ENCODE results near the gene EMC10. TPM values are rescaled to one million over a fixed set of nuclear protein-coding genes. Genes with fewer than 3 reads are reported as not detected.
"Not testable (repeated sequence)": the region's sequence is repeated elsewhere in the genome, so short reads cannot be mapped to it uniquely, and the experiment has no call there.

EMC10 gene
- total and polyA plus RNA-seq, 2 of the 4 experiments (the other 2 are of a cell fraction): 11.3 to 90.9 TPM

DNA sequence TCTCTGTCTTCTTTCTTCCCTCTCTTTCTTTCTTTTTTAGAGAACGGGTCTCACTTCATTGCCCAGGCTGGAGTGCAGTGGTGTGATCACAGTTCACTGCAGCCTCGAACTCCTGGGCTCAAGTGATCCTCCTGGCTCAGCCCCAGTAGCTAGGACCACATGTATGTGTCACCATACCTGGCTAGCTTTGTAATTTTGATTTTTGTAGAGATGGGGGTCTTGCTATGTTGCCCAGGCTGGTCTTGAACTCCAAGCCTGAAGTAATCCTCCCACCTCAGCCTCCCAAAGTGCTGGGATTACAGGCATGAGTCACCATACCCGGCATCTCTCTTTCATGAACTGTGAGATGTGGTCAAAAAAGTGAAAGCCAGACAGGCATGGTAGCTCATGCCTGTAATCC, 3.0 kb upstream of the EMC10 start:
- BruUV-seq (replicated peaks); dilution Hi-C loops (cut with HindIII; ENCODE audit: low sequenced_read_pairs, unreplicated experiment); H3K9ac ChIP-seq (ENCODE audit: low read depth, low read length); POLR2A ChIA-PET (ENCODE audit: unreplicated experiment); H3K23ac ChIP-seq (ENCODE audit: low read depth, low read length); H2AFZ ChIP-seq (replicated peaks; ENCODE audit: low read length, poor library complexity); H2BK5ac ChIP-seq (ENCODE audit: low read depth, low read length, poor library complexity, severe bottlenecking); intact Hi-C loops (cut with micrococcal nuclease); in situ Hi-C loops (cut with MboI; ENCODE audit: low sequenced_read_pairs); H4K5ac ChIP-seq (ENCODE audit: low read depth, low read length); H2BK20ac ChIP-seq (ENCODE audit: low read depth, low read length); H3K4ac ChIP-seq (ENCODE audit: low read depth, low read length); H4K8ac ChIP-seq (ENCODE audit: low read depth in 2 of 2, low read length in 2 of 2); H2AK5ac ChIP-seq (ENCODE audit: low read depth, low read length); H3K4me2 ChIP-seq (ENCODE audit: low read depth, low read length); H3K14ac ChIP-seq (replicated peaks; ENCODE audit: low read depth, low read length); H2BK15ac ChIP-seq (ENCODE audit: low read depth, low read length); H2BK120ac ChIP-seq (ENCODE audit: low read depth, low read length); ATAC-seq (ENCODE audit: low read depth); H3K56ac ChIP-seq (ENCODE audit: extremely low read depth, insufficient read depth, low read length); H4K91ac ChIP-seq (ENCODE audit: insufficient read depth, low read depth, low read length); H3K27me3 ChIP-seq (ENCODE audit: control insufficient read depth, insufficient read depth, low read length); H3K9me1 ChIP-seq (ENCODE audit: insufficient read depth, low read length); H3K27ac ChIP-seq (ENCODE audit: insufficient read depth, low read length); H3K9me3 ChIP-seq (ENCODE audit: control insufficient read depth, insufficient read depth, low read length); H3K36me3 ChIP-seq (ENCODE audit: control insufficient read depth, insufficient read depth, low read length); H2AK9ac ChIP-seq (replicated peaks; ENCODE audit: low read depth, low read length, poor library complexity); H3K18ac ChIP-seq (ENCODE audit: low read depth, low read length); DNase-seq; H3K4me3 ChIP-seq (ENCODE audit: insufficient read depth, low read depth, low read length); H3K4me1 ChIP-seq (ENCODE audit: control insufficient read depth, insufficient read depth, low read length): not testable (repeated sequence)
- Histone ChIP-seq H4K20me1 (ENCODE audit: insufficient read depth, low read length) (peaks cover 10% of the 10 kb centered on the region), H3K79me1 (ENCODE audit: low read depth in 1 of 2, low read length in 2 of 2) (peaks cover 13 to 17% of the 10 kb centered on the region in 2 experiments)
- CTCF ChIA-PET: interaction anchor here (1.6 kb wide), 1 partner anchor 12 kb away, joined by 5 read pairs; no protein-coding TSS in a partner anchor
- no CpG with 5 or more reads among the region's 3 CpGs for WGBS, 2 experiments (ENCODE audit: extremely low coverage in 2 of 2, insufficient read length in 1 of 2)

Data from IMR-90 (cell line).